ENCODE results near the gene CALM1. TPM values are rescaled to one million over a fixed set of nuclear protein-coding genes. Genes with fewer than 3 reads are reported as not detected.

CALM1 gene
- total RNA-seq, 2 donors from 2014 or later = 391 to 489 TPM

- Mint-ChIP-seq H3K4me3 (no peak overlapping the region), H3K27ac (no peak overlapping the region), H3K36me3 (ENCODE audit: insufficient read depth in 2 of 2) (no peaks in the 10 kb centered on the region), H3K9me3 (no peaks in the 10 kb centered on the region), H3K4me1 (ENCODE audit: low read depth) (no peaks in the 10 kb centered on the region), H3K27me3 (ENCODE audit: low read depth) (no peaks in the 10 kb centered on the region)
- DNase-seq (no peak), ATAC-seq (replicated peaks in 1 of 2) (no peak)
These were observed 28.0 kb downstream of the CALM1 start for GRCh38 chr14:90424686-90425372.

- H3K36me3 Mint-ChIP-seq (ENCODE audit: insufficient read depth in 2 of 2) = no peaks in the 10 kb centered on the region
- no peaks in the 10 kb centered on the region for H3K4me1 Mint-ChIP-seq (ENCODE audit: low read depth)
- no peaks in the 10 kb centered on the region for H3K27me3 Mint-ChIP-seq (ENCODE audit: low read depth)
- no peak overlapping the region for H3K27ac Mint-ChIP-seq
- DNase-seq (no peak), ATAC-seq (replicated peaks in 1 of 2) (no peak)
- H3K9me3 Mint-ChIP-seq = no peaks in the 10 kb centered on the region
- H3K4me3 Mint-ChIP-seq = no peak overlapping the region
These were observed 28.6 kb downstream of the CALM1 start for GRCh38 chr14:90425373-90425879.

GRCh38 chr14:90426031-90426540 lies 29.3 kb downstream of the CALM1 start:
- Mint-ChIP-seq H3K4me1 (ENCODE audit: low read depth) (no peaks in the 10 kb centered on the region), H3K4me3 (no peak overlapping the region), H3K27ac (no peak overlapping the region), H3K9me3 (no peaks in the 10 kb centered on the region), H3K36me3 (ENCODE audit: insufficient read depth in 2 of 2) (no peaks in the 10 kb centered on the region), H3K27me3 (ENCODE audit: low read depth) (no peaks in the 10 kb centered on the region)
- no peak for ATAC-seq (replicated peaks in 1 of 2)
- DNase-seq = no peak

- Mint-ChIP-seq H3K27ac (no peak overlapping the region), H3K9me3 (no peaks in the 10 kb centered on the region), H3K36me3 (ENCODE audit: insufficient read depth in 2 of 2) (no peaks in the 10 kb centered on the region), H3K4me1 (ENCODE audit: low read depth) (no peaks in the 10 kb centered on the region), H3K27me3 (ENCODE audit: low read depth) (no peaks in the 10 kb centered on the region), H3K4me3 (no peak overlapping the region)
- DNase-seq = no peak
- ATAC-seq (replicated peaks in 1 of 2) = no peak
These were observed 29.8 kb downstream of the CALM1 start for GRCh38 chr14:90426663-90427062.

- H3K4me3 Mint-ChIP-seq = no peak overlapping the region
- H3K27ac Mint-ChIP-seq = no peak overlapping the region
- ATAC-seq (replicated peaks in 1 of 2) = no peak
- H3K27me3 Mint-ChIP-seq (ENCODE audit: low read depth) = no peaks in the 10 kb centered on the region
- no peaks in the 10 kb centered on the region for H3K9me3 Mint-ChIP-seq
- H3K4me1 Mint-ChIP-seq (ENCODE audit: low read depth) = no peaks in the 10 kb centered on the region
- no peak for DNase-seq
- no peaks in the 10 kb centered on the region for H3K36me3 Mint-ChIP-seq (ENCODE audit: insufficient read depth in 2 of 2)
These were observed 31.1 kb downstream of the CALM1 start for GRCh38 chr14:90427848-90428426.

GRCh38 chr14:90428676-90429075 lies 31.8 kb downstream of the CALM1 start:
- Mint-ChIP-seq H3K4me1 (ENCODE audit: low read depth) (no peaks in the 10 kb centered on the region), H3K27me3 (ENCODE audit: low read depth) (no peaks in the 10 kb centered on the region), H3K27ac (no peak overlapping the region), H3K36me3 (ENCODE audit: insufficient read depth in 2 of 2) (no peaks in the 10 kb centered on the region), H3K4me3 (no peak overlapping the region), H3K9me3 (no peaks in the 10 kb centered on the region)
- ATAC-seq (replicated peaks in 1 of 2) (no peak), DNase-seq (no peak)

GRCh38 chr14:90429236-90429635 lies 32.4 kb downstream of the CALM1 start:
- no peak for DNase-seq
- H3K4me3 Mint-ChIP-seq = no peak overlapping the region
- no peaks in the 10 kb centered on the region for H3K27me3 Mint-ChIP-seq (ENCODE audit: low read depth)
- H3K36me3 Mint-ChIP-seq (ENCODE audit: insufficient read depth in 2 of 2) = no peaks in the 10 kb centered on the region
- ATAC-seq (replicated peaks in 1 of 2) = no peak
- H3K9me3 Mint-ChIP-seq = no peaks in the 10 kb centered on the region
- no peak overlapping the region for H3K27ac Mint-ChIP-seq
- no peaks in the 10 kb centered on the region for H3K4me1 Mint-ChIP-seq (ENCODE audit: low read depth)

- no peak for DNase-seq
- no peak for ATAC-seq (replicated peaks in 1 of 2)
- H3K27me3 Mint-ChIP-seq (ENCODE audit: low read depth) = no peaks in the 10 kb centered on the region
- no peak overlapping the region for H3K4me3 Mint-ChIP-seq
- H3K27ac Mint-ChIP-seq = no peak overlapping the region
- no peaks in the 10 kb centered on the region for H3K36me3 Mint-ChIP-seq (ENCODE audit: insufficient read depth in 2 of 2)
- H3K4me1 Mint-ChIP-seq (ENCODE audit: low read depth) = no peaks in the 10 kb centered on the region
- H3K9me3 Mint-ChIP-seq = no peaks in the 10 kb centered on the region
These were observed 32.9 kb downstream of the CALM1 start for GRCh38 chr14:90429754-90430153.

GRCh38 chr14:90434370-90435020 lies 37.7 kb downstream of the CALM1 start:
- H3K4me1 Mint-ChIP-seq (ENCODE audit: low read depth) = no peaks in the 10 kb centered on the region
- H3K27me3 Mint-ChIP-seq (ENCODE audit: low read depth) = no peaks in the 10 kb centered on the region
- no peaks in the 10 kb centered on the region for H3K9me3 Mint-ChIP-seq
- H3K27ac Mint-ChIP-seq = no peak overlapping the region
- DNase-seq = no peak
- no peak for ATAC-seq (replicated peaks in 1 of 2)
- no peaks in the 10 kb centered on the region for H3K36me3 Mint-ChIP-seq (ENCODE audit: insufficient read depth in 2 of 2)
- no peak overlapping the region for H3K4me3 Mint-ChIP-seq

GRCh38 chr14:90438841-90439240 lies 42.0 kb downstream of the CALM1 start:
- no peak overlapping the region for H3K27ac Mint-ChIP-seq
- no peaks in the 10 kb centered on the region for H3K36me3 Mint-ChIP-seq (ENCODE audit: insufficient read depth in 2 of 2)
- ATAC-seq (replicated peaks in 1 of 2) (no peak), DNase-seq (no peak)
- H3K27me3 Mint-ChIP-seq (ENCODE audit: low read depth) = peaks cover 4% of the 10 kb centered on the region
- no peaks in the 10 kb centered on the region for H3K4me1 Mint-ChIP-seq (ENCODE audit: low read depth)
- H3K4me3 Mint-ChIP-seq = no peak overlapping the region
- H3K9me3 Mint-ChIP-seq = no peaks in the 10 kb centered on the region

- no peak for DNase-seq
- Mint-ChIP-seq H3K9me3 (no peaks in the 10 kb centered on the region), H3K4me1 (ENCODE audit: low read depth) (no peaks in the 10 kb centered on the region), H3K27ac (no peak overlapping the region), H3K27me3 (ENCODE audit: low read depth) (peaks cover 4% of the 10 kb centered on the region), H3K36me3 (ENCODE audit: insufficient read depth in 2 of 2) (no peaks in the 10 kb centered on the region), H3K4me3 (no peak overlapping the region)
- ATAC-seq (replicated peaks in 1 of 2) = no peak
These were observed 43.2 kb downstream of the CALM1 start for GRCh38 chr14:90440021-90440451.

GRCh38 chr14:90440592-90440991 lies 43.8 kb downstream of the CALM1 start:
- Mint-ChIP-seq H3K27ac (no peak overlapping the region), H3K4me1 (ENCODE audit: low read depth) (no peaks in the 10 kb centered on the region), H3K36me3 (ENCODE audit: insufficient read depth in 2 of 2) (no peaks in the 10 kb centered on the region), H3K4me3 (no peak overlapping the region), H3K9me3 (no peaks in the 10 kb centered on the region), H3K27me3 (ENCODE audit: low read depth) (peaks cover 4% of the 10 kb centered on the region)
- ATAC-seq (replicated peaks in 1 of 2) = no peak
- no peak for DNase-seq

GRCh38 chr14:90442388-90442787 lies 45.6 kb downstream of the CALM1 start:
- no peak for DNase-seq
- ATAC-seq (replicated peaks in 1 of 2) = no peak
- no peaks in the 10 kb centered on the region for H3K4me1 Mint-ChIP-seq (ENCODE audit: low read depth)
- no peak overlapping the region for H3K27ac Mint-ChIP-seq
- H3K4me3 Mint-ChIP-seq = no peak overlapping the region
- no peaks in the 10 kb centered on the region for H3K9me3 Mint-ChIP-seq
- peaks cover 4% of the 10 kb centered on the region for H3K27me3 Mint-ChIP-seq (ENCODE audit: low read depth)
- H3K36me3 Mint-ChIP-seq (ENCODE audit: insufficient read depth in 2 of 2) = peaks cover 0 to under 1% of the 10 kb centered on the region in 2 donors

All from activated T-cell treated with anti-CD3 and anti-CD28 coated beads, Interleukin-2, amount 50 U/mL, for 72 hours (primary cell).